WTC11 (cell line): ENCODE results near the gene MIEF2.

ENCODE experiments used
- CREM ChIP-seq: sonication (generic); formaldehyde crosslinking; IDR thresholded peaks from 2 replicates; pipeline ENCODE4 v1.8.1; 2022; ENCODE audit warnings: mild to moderate bottlenecking, missing genetic modification reagents, moderate library complexity
- CTCF ChIP-seq: fragments of 200-600 bp; IDR thresholded peaks from 2 replicates; pipeline ENCODE4 v1.8.0; 2022; ENCODE audit warnings: antibody characterized with exemption
- E2F1 ChIP-seq: sonication (generic); formaldehyde crosslinking; IDR thresholded peaks from 2 replicates; pipeline ENCODE4 v1.8.0; 2022; ENCODE audit warnings: mild to moderate bottlenecking, missing genetic modification reagents
- EMX1 ChIP-seq: fragments of 250-450 bp; sonication (Bioruptor Pico); IDR thresholded peaks from 2 replicates; pipeline ENCODE4 v1.8.0; 2021; ENCODE audit warnings: mild to moderate bottlenecking
- FOXK1 ChIP-seq: sonication (generic); formaldehyde crosslinking; IDR thresholded peaks from 2 replicates; pipeline ENCODE4 v1.8.0; 2022; ENCODE audit warnings: mild to moderate bottlenecking, moderate library complexity, missing genetic modification reagents
- GRHL2 ChIP-seq: fragments of 250-450 bp; sonication (Bioruptor Pico); IDR thresholded peaks from 2 replicates; pipeline ENCODE4 v1.8.0; 2022; ENCODE audit warnings: mild to moderate bottlenecking, moderate library complexity; ENCODE audit not compliant: insufficient replicate concordance, severe bottlenecking
- MAX ChIP-seq: sonication (generic); formaldehyde crosslinking; IDR thresholded peaks from 2 replicates; pipeline ENCODE4 v1.8.0; 2022; ENCODE audit warnings: mild to moderate bottlenecking, missing genetic modification reagents
- NR2C2 ChIP-seq: sonication (generic); formaldehyde crosslinking; IDR thresholded peaks from 2 replicates; pipeline ENCODE4 v1.8.0; 2022; ENCODE audit warnings: mild to moderate bottlenecking, missing genetic modification reagents
- SP1 ChIP-seq: sonication (generic); formaldehyde crosslinking; conservative IDR thresholded peaks from 2 replicates; pipeline ENCODE4 v1.8.1; 2022; ENCODE audit warnings: missing genetic modification reagents
- USF1 ChIP-seq: sonication (generic); formaldehyde crosslinking; IDR thresholded peaks from 2 replicates; pipeline ENCODE4 v1.8.0; 2022; ENCODE audit warnings: mild to moderate bottlenecking, missing genetic modification reagents
- TF ChIP-seq, protein P1 (sequence below): sonication (generic); formaldehyde crosslinking; IDR thresholded peaks from 2 replicates; pipeline ENCODE4 v1.8.0; 2023; ENCODE audit warnings: mild to moderate bottlenecking, missing genetic modification reagents
- TF ChIP-seq, protein P2 (sequence below): sonication (generic); formaldehyde crosslinking; conservative IDR thresholded peaks from 2 replicates; pipeline ENCODE4 v1.8.1; 2022; ENCODE audit warnings: mild to moderate bottlenecking, missing genetic modification reagents

GRCh38 chr17:18309202-18309601 is 48.7 kb downstream of the MIEF2 start:
- TF ChIP-seq CREM (CRISPR knock-in tag) (no peak), MAX (CRISPR knock-in tag) (no peak), SP1 (CRISPR knock-in tag) (no peak), CTCF (no peak), EMX1 (CRISPR knock-in tag) (no peak), GRHL2 (CRISPR knock-in tag) (no peak), NR2C2 (CRISPR knock-in tag) (no peak), FOXK1 (no peak), E2F1 (CRISPR knock-in tag) (no peak), USF1 (CRISPR knock-in tag) (no peak)
- TF ChIP-seq, protein P1, sequence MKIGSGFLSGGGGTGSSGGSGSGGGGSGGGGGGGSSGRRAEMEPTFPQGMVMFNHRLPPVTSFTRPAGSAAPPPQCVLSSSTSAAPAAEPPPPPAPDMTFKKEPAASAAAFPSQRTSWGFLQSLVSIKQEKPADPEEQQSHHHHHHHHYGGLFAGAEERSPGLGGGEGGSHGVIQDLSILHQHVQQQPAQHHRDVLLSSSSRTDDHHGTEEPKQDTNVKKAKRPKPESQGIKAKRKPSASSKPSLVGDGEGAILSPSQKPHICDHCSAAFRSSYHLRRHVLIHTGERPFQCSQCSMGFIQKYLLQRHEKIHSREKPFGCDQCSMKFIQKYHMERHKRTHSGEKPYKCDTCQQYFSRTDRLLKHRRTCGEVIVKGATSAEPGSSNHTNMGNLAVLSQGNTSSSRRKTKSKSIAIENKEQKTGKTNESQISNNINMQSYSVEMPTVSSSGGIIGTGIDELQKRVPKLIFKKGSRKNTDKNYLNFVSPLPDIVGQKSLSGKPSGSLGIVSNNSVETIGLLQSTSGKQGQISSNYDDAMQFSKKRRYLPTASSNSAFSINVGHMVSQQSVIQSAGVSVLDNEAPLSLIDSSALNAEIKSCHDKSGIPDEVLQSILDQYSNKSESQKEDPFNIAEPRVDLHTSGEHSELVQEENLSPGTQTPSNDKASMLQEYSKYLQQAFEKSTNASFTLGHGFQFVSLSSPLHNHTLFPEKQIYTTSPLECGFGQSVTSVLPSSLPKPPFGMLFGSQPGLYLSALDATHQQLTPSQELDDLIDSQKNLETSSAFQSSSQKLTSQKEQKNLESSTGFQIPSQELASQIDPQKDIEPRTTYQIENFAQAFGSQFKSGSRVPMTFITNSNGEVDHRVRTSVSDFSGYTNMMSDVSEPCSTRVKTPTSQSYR (CRISPR knock-in tag) = no peak
- TF ChIP-seq, protein P2, sequence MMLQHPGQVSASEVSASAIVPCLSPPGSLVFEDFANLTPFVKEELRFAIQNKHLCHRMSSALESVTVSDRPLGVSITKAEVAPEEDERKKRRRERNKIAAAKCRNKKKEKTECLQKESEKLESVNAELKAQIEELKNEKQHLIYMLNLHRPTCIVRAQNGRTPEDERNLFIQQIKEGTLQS (CRISPR knock-in tag) = no peak
